GM19025 (cell line): ENCODE data around the gene SLC9A6.
"Not testable (repeated sequence)": the region's sequence is repeated elsewhere in the genome, so short reads cannot be mapped to it uniquely, and the experiment has no call there.

Source experiments
- ATAC-seq: cut with Tn5 transposase; IDR thresholded peaks from one replicate; pipeline ENCODE4 v1.9.1; 2021; ENCODE audit warnings: mild to moderate bottlenecking, low read depth, moderate library complexity; ENCODE audit not compliant: unreplicated experiment

The SLC9A6 gene

GRCh38 chrX:136061286-136061685 lies 76.1 kb downstream of the SLC9A6 start:
- ATAC-seq: no peak

DNA sequence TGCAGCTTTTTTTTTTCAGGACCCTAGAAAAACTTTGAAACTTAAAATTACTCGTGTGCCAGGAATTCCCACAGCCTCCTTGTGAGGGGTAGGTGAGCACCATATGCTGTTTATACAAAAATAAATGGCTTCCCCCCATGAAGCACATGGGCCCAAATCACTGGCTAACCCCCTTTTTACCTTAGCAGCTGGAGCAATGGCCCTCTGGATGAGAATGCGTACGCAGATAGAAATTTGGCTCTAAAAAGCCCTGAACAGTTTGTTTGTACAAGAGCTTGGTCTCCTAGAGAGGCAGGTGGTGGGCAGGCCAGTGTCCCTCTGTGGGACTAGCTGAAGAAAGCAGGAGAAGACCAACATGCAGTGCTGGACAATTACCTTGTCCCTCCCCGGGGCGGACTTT lies 76.5 kb downstream of the SLC9A6 start:
- ATAC-seq: no peak

GRCh38 chrX:136063340-136064079 lies 78.3 kb downstream of the SLC9A6 start:
- ATAC-seq: no peak

- no peak for ATAC-seq
Measured at GRCh38 chrX:136064661-136065043, 79.4 kb downstream of the SLC9A6 start.

- no peak for ATAC-seq
Measured at GRCh38 chrX:136065044-136065671, 79.9 kb downstream of the SLC9A6 start.

DNA sequence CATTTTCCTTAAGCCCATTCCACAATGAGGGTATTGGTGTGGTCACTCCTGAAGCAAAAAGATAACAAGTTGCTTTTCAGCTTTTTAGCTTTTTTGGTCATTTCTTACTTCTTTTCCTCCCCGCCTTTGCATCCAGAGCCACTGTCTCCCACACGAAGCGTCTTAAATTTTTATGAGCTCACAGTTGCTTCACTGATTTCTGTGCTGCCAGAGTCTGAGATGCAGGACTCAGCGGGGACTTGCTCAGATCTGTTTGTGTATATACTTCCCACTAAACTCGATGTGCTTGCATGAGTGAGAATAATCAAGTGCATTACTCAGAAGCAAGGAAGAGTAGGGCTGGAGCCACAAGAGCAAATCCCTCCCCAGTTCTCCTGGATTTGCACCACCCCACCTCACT lies 81.9 kb downstream of the SLC9A6 start:
- no peak for ATAC-seq

DNA sequence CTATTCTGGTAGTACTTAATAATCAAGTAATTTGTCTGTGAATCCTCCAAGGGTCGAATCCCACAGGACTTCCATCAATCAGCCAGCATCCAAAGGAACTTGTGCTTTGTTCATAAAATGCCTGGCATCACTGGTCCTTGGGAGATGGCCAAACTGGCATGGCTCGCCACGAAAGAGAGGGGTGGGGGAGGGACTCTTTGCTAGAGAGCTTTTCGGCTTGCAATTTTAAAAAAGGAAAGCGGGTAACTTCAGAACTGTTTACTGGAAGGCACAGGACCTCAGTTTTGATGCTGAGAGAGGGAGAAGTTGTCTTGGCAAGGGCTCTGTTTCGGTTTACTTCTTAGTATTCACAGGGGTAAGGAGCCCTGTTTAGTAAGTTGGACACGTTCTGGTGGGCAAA lies 82.7 kb downstream of the SLC9A6 start:
- no peak for ATAC-seq

DNA sequence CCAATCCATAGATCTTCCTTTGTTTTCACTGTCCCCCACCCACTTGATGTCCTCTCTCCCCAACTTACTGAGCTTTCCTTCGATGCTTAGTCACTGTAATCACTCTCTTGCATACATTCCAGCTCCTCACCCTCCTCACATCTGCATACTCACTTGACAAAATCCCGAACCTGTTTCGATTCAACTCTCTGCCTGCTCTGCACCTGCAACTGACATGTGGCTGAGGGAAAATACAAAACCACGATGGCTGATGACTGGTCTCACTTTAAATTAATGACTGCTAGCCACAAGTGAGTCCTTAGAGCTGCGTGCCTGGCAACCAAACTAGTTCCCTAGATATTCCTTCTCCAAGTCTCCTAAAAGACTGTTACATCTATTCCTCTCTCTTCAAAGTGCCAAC lies 91.7 kb downstream of the SLC9A6 start:
- no peak for ATAC-seq

- ATAC-seq: no peak
Measured at GRCh38 chrX:136080766-136081165, 95.5 kb downstream of the SLC9A6 start.

DNA sequence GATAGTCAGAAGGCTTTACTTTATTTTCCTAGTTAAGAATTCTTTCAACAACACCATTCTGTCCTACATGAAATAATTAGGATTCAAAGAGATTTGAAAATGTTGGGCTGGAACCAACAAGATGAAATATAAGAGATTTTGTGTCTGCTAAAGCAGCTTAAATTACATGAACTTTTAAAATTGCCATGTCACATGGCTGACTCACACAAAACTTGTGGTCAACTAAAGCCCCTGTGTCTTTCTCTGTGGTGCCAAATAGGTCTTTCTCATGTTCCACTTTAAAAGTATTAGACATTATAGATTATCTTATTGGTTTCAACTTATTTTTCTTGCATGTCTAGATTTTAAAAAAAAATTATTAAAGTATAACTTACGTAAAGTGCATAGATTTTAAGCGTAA lies 101.3 kb downstream of the SLC9A6 start:
- no peak for ATAC-seq

GRCh38 chrX:136091898-136092297 lies 106.7 kb downstream of the SLC9A6 start:
- ATAC-seq: not testable (repeated sequence)

- no peak for ATAC-seq
Measured at GRCh38 chrX:136094962-136095361, 109.7 kb downstream of the SLC9A6 start.
